ENCODE measurements around the gene CDC42EP5.

The CDC42EP5 gene

DNA sequence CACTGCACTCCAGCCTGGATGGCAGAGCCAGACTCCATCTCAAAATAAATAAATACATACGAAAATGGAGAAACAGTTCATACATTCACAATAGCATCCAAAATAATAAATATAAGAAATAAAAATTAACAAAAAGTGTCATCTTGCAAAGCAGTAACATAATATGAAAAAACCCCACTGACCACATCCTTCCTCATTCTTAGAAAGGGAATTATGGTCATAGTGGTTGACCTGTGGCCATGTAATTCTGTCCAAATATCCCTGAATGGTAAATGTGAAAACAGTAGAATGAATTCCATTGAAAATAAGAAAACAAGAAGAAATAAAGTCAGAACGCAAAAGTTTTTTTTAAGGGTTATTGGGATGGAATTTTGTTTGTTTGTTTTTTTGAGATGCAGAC is 7.0 kb upstream of the CDC42EP5 start:
- no peaks in the 10 kb centered on the region; the same call in 1 of the 2 replicates for H3K27me3 ChIP-seq (replicated peaks; ENCODE audit: control insufficient read depth, insufficient read depth, low read length)
- no peak overlapping the region for H3K4me3 ChIP-seq (replicated peaks; ENCODE audit: low read depth, low read length)
- H3K36me3 ChIP-seq (ENCODE audit: control insufficient read depth, insufficient read depth, low read length): no peaks in the 10 kb centered on the region
- TF ChIP-seq, protein P1, sequence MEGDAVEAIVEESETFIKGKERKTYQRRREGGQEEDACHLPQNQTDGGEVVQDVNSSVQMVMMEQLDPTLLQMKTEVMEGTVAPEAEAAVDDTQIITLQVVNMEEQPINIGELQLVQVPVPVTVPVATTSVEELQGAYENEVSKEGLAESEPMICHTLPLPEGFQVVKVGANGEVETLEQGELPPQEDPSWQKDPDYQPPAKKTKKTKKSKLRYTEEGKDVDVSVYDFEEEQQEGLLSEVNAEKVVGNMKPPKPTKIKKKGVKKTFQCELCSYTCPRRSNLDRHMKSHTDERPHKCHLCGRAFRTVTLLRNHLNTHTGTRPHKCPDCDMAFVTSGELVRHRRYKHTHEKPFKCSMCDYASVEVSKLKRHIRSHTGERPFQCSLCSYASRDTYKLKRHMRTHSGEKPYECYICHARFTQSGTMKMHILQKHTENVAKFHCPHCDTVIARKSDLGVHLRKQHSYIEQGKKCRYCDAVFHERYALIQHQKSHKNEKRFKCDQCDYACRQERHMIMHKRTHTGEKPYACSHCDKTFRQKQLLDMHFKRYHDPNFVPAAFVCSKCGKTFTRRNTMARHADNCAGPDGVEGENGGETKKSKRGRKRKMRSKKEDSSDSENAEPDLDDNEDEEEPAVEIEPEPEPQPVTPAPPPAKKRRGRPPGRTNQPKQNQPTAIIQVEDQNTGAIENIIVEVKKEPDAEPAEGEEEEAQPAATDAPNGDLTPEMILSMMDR (IDR thresholded peaks at IDR 0.05; ENCODE audit: insufficient read depth, low read length, poor library complexity, severe bottlenecking): no peak
- DNase-seq (ENCODE audit: extremely low read depth, insufficient read length): no peak

- TF ChIP-seq, protein P1 (IDR thresholded peaks at IDR 0.05; ENCODE audit: insufficient read depth, low read length, poor library complexity, severe bottlenecking): peak; percentile 64
- Histone ChIP-seq H3K27me3 (replicated peaks; ENCODE audit: control insufficient read depth, insufficient read depth, low read length) (no peaks in the 10 kb centered on the region; the same call in 1 of the 2 replicates), H3K4me3 (replicated peaks; ENCODE audit: low read depth, low read length) (no peak overlapping the region), H3K36me3 (ENCODE audit: control insufficient read depth, insufficient read depth, low read length) (no peaks in the 10 kb centered on the region)
- DNase-seq (ENCODE audit: extremely low read depth, insufficient read length): no peak
These were observed 5.7 kb upstream of the CDC42EP5 start for GRCh38 chr19:54478677-54479266.

DNA sequence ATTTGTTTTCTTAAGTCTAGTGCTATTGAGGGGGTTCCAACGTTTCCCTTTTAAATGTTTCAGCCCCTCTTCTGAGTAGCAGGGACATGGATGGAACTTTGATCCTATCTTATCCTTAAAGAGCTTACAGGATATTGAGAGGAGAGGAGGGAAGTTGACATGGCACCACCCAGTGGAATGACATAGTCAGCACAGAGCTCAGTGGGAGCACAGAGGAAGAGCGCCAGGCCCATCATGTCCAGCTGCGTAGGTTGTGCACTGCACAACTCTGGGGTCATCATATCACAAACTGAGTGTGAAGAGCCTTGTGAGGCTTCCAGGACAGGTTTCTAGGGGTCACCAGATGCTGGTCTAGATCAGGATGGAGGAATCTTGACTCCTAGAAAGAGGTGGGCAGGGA is 4.6 kb upstream of the CDC42EP5 start:
- TF ChIP-seq, protein P1 (IDR thresholded peaks at IDR 0.05; ENCODE audit: insufficient read depth, low read length, poor library complexity, severe bottlenecking): no peak
- Histone ChIP-seq H3K4me3 (replicated peaks; ENCODE audit: low read depth, low read length) (no peak overlapping the region), H3K36me3 (ENCODE audit: control insufficient read depth, insufficient read depth, low read length) (no peaks in the 10 kb centered on the region), H3K27me3 (replicated peaks; ENCODE audit: control insufficient read depth, insufficient read depth, low read length) (no peaks in the 10 kb centered on the region; the same call in 1 of the 2 replicates)
- DNase-seq (ENCODE audit: extremely low read depth, insufficient read length): no peak

GRCh38 chr19:54475706-54476105 is 2.6 kb upstream of the CDC42EP5 start:
- Histone ChIP-seq H3K27me3 (replicated peaks; ENCODE audit: control insufficient read depth, insufficient read depth, low read length) (no peaks in the 10 kb centered on the region; the same call in 1 of the 2 replicates), H3K36me3 (ENCODE audit: control insufficient read depth, insufficient read depth, low read length) (no peaks in the 10 kb centered on the region), H3K4me3 (replicated peaks; ENCODE audit: low read depth, low read length) (no peak overlapping the region)
- DNase-seq (ENCODE audit: extremely low read depth, insufficient read length): no peak
- TF ChIP-seq, protein P1 (IDR thresholded peaks at IDR 0.05; ENCODE audit: insufficient read depth, low read length, poor library complexity, severe bottlenecking): no peak

GRCh38 chr19:54473892-54474372 is 836 bp upstream of the CDC42EP5 start:
- no peaks in the 10 kb centered on the region for H3K36me3 ChIP-seq (ENCODE audit: control insufficient read depth, insufficient read depth, low read length)
- TF ChIP-seq, protein P1 (IDR thresholded peaks at IDR 0.05; ENCODE audit: insufficient read depth, low read length, poor library complexity, severe bottlenecking): no peak
- H3K4me3 ChIP-seq (replicated peaks; ENCODE audit: low read depth, low read length): no peak overlapping the region
- H3K27me3 ChIP-seq (replicated peaks; ENCODE audit: control insufficient read depth, insufficient read depth, low read length): peaks cover 5% of the 10 kb centered on the region
- no peak for DNase-seq (ENCODE audit: extremely low read depth, insufficient read length)

Measured in GM06990 (cell line).